GM19324 (cell line): ENCODE results near the gene LRRC9.
A peak's percentile ranks its signal among the peaks of the same experiment; 100 is the strongest.
"Not testable (repeated sequence)": the region's sequence is repeated elsewhere in the genome, so short reads cannot be mapped to it uniquely, and the experiment has no call there.

ENCODE experiments used
- ATAC-seq: cut with Tn5 transposase; IDR thresholded peaks from one replicate; pipeline ENCODE4 v1.9.1; 2021; ENCODE audit warnings: mild to moderate bottlenecking, moderate library complexity; ENCODE audit not compliant: unreplicated experiment, low FRiP score

The LRRC9 gene

DNA sequence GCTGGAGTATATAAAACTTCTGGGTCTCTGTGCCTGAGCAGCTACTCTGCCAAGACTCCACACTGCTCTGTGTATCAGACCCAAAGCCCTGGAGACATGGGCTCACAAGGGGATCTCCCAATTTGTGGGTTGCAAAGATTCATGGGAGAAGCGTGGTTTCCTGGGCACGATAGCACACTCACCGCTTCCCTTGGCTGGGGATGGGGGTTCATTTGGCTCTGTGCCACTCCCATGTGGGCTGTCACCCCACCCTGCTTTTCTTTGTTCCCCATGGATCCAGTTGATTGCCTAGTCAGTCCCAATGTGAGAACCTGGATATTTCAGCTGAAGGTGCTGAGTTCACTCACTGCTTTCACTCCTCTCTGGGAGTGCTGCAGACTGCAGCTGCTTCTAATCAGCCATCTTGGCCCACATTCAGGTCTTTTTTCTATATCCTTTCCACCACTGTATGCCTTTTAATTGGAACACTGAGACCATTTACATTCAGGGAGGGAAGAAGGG lies 131.8 kb downstream of the LRRC9 start:
- ATAC-seq = no peak

DNA sequence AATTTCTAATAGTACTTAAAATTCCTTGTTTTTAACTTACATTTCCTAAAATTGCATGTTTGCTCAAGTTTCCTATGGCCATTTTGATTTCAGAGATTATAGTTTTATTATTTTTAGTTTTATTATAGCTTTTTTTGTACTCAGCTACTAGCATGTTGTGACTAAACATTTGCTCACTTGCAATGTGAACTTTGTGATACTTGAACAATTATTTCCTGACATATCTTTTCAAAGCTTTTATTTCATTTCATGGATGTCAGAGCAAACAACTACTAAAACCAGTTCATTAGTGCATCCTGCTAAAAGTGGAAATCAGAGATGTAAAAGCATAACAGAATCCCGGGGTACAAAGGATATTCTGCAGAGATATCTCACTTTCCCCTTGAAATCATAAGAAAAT lies 138.1 kb downstream of the LRRC9 start:
- no peak for ATAC-seq

DNA sequence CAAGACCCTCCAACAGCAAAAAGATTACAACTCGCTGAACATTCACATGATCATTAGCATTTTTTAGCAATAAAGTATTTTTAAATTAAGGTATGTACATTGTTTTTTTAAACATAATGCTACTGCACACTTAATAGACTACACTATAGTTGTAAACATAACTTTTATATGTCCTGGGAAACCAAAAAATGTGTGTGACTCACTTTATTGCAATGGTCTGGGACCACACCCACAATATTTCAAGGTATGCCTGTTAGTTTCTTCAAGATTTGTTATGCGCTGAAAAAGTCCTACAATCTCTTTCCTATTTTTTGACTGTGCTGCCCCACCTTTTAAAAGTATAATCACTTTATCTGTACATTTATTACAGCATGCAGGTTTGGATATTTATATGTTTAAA lies 141.4 kb downstream of the LRRC9 start:
- ATAC-seq = no peak

DNA sequence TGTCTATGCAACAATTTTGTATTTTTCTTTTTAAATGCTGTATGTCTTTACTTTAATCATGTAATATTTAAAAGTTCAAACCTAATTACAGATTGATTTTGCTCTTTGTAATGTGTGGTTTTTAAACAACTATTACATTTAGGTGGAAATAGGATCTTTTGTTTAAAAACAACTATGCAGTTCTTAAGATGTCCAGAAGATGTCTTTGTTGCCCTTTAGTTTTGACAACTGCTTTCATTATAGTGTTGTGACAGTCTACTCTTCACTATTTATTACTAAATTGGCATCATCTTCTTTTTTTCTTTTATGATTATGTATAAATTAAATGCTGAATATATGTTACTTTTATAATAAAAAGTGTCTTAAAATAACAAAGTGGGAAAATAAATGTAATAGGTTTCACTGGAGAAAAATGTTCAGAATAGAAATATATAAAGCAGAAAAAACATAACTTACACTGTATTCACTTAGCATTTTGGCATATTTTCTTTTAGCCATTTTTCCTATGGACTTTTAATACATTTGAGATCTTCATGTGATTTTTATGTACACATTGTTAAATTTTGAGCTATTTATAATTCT lies 144.6 kb downstream of the LRRC9 start:
- ATAC-seq = no peak

DNA sequence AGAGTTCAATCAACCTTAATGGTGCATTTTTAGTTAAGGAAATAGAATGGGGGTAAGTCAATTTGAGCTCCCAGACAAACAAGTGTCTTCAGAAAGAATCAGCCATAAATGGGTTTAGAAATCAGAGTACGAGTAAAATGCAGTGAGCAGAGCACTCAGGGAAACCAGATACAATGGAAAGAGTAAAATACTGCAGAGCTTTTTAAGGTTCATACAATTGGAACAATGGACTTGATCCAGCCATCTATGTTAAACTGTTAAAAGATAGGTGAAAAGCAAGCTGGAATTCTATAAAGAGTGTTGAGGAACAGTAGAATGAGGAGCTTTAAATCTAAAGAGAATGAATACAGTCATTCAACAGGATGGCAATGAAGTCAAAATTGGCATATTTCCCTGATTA lies 147.9 kb downstream of the LRRC9 start:
- no peak for ATAC-seq

DNA sequence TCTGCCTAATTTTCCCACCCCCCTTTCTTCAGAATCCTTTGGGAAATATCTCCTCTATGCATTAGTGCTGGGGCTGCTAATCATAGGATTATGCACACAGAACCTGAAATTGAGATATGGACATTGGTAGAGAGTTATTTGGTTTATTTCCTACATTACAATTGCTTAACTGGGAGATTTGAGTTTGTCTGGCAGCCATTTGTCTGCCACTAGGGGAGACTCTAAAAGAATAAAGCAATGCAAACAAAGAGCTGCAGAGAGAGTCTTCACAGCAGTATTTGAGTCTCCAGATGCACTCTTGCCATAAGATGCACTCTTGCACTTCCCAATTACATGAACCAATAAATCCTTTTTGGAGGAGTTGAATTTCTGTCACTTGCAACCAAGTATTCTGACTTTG lies 159.8 kb downstream of the LRRC9 start:
- no peak for ATAC-seq

DNA sequence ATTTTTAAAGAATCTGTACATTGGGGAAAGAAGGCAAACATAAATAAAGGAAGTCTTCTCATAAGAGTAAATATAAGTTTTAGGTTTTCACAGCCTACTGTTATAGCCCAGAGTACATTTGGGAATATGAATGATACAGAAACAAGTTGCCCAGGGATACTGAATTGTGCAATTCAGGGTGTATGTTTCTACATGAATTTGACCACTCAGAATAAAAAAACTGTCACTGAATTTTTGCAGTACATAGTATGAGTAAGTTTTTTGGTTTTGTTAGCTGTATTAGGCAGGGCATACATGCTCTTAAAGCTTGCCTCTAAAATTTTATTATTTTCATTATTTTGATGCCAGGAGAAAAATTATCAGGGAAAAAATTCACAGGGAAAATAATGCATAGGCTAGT lies 165.1 kb downstream of the LRRC9 start:
- no peak for ATAC-seq

DNA sequence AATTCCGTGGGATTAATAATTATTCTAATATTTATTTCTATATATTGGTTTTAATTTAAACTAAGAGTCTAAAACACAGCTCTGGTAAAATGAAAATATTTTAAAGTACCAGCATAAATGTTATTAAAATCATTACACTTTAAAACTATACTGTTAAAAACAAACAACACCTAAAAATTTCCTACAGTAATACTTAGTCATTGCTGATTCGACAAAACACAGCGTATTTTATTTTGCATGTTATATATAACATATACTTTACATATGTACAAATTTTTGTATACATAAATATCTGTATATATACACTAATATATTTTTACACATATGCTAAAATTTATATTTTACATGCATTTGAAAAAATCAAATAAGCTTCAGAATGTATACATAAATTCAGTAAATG lies 165.7 kb downstream of the LRRC9 start:
- ATAC-seq = no peak

DNA sequence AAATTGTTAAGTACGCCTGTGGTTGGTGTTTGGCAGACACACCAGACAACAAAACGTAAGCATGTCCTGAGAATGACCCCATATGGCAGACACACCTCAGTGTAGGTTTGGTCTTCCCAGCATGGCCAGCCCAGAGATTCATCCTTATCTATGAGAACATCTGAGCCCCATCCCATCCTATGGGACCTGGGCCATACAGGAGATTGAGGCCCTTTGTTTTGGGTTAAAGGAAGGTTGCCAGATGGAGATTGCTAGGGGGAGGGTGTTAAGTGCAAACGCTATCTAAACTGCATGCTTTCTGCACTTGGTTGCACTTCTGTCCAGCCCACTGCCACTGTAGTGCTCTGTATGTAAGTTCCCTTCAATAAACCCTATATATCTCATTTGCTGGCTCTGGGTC lies 167.7 kb downstream of the LRRC9 start:
- ATAC-seq = no peak

DNA sequence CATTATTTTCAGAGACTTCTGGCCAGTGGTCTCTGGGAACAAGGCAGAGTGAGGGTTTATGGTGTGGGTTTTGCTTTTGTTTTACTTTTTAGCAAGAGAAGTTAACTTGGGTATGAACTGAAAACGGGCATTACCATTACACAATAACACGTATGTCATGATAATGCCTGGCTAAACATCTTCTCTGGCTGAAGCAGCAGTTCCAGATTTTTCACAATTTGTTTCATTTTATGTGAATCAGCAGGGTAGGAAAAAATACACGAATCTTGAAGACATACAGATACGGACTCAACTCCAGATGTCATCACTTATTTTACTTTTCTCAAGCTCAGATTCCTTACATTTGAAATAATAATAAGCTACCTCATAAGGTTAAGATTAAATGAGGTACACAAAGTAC lies 169.3 kb downstream of the LRRC9 start:
- no peak for ATAC-seq

DNA sequence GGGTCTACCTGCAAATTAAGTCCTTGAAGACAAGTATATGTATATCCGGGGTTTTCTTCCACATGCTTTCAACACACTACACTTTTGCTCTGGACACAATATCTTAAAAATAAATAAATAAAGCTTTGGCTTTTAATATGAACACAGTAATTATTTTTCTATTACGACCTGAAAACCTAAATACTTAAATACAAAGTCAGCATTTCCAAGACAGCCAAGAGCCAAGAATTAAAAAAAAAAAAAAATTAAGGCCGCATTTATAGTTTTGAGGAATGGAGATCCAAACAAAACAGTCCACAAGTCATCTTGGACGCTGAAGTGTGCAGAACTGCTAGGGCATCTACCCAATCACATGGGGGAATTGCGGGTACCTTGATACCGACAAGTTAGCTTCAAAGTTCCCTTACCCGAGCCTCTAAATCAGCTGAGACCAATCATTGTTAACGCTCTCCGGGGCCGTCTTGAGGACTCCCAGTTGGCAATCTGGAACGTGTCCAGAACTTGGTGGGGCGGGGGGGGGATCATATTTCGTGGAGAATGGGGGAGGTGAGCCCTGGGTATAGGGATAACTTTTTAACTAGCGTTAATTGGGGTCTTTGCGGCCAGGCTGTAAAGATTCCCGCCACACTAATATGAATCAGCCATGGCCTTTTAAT lies 171.0 kb downstream of the LRRC9 start:
- no peak for ATAC-seq

DNA sequence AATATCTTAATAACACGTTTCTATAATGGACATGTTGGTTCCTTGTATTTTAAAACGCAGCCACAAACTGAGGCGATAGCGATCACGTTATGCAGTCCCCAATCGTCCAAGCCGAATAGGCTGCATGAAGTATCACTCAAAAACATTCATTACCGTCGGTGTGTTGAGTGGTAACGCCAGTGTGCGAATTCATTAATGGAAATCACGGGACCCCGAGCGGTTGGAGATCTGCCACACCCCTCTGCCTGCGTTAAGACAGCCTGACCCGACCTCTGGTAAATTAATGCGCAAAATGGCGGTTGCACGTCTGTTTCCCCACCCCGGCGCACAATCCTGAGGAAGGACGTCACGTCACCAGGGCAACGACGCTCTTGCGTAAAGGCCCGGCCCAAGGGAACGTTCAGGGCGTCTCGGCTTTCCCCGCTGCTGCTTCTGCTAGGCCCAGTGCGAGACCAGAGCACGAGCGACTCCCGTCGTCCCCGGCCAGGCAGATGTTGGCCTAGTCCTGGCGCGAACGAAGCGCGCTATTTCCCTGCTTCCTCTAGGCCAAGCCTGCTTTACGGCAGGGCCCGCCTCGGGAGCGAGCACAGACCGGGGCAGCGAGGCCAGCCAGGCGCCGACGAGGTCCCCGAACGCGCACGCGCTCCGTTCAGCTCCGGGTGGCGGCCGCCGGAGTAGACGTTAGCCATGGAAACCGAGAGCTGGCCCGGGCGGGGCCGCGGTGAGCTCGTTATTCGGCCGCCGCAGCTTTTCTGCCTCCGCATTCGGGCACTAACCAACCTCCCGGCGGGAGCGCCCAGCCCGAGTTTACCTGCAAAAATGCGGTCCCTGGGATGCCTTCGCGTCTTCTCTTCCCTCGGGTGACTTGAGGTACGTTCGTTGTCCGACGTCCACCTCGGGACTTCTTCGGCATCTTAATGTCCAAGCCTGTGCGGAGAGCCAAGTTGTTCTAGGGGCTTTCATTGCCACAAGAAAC lies 171.9 kb downstream of the LRRC9 start, which contains the start of gene PCNX4:
TSS of gene PCNX4 (plus strand) at position 374 of the 976 bp plus-strand sequence. CDS start 15,716 bp downstream, outside the sequence.
- ATAC-seq = peak; percentile 98

DNA sequence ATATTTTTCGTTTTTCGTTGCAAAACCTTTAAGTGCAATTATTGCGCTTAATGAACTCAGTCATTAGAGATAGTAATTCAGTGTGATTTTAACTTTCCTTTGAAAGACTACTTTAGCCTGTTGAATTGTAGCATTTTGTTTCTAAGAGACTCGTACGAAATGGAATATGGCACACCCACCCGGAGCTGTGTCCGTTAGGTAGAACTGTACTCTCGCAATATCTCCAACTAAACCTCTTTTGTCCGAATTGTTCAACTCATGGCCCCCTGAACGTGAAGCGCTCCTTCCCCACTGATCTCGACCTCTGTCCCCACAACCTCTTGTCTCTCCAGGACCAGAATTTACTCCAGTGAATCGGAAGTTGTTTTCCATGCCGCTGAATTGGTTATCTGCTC lies 172.6 kb downstream of the LRRC9 start:
- ATAC-seq = no peak

DNA sequence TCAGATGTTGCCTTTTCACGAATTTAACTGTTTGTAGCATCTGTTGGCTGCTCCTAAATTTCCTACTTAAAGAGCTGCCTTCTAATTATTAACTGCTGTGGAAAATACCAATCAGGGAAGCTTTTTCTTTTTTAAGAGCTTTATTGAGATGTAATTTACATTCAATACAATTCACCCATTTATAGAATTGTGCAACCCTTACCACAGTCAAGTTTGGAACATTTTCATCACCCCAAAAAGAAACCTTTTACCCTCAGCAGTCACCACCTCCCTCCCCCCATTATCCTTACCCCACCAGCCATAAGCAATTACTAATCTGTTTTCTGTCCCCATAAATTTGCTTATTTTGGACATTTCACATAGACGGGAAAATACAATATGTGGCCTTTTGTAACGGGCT lies 173.1 kb downstream of the LRRC9 start:
- ATAC-seq = no peak

DNA sequence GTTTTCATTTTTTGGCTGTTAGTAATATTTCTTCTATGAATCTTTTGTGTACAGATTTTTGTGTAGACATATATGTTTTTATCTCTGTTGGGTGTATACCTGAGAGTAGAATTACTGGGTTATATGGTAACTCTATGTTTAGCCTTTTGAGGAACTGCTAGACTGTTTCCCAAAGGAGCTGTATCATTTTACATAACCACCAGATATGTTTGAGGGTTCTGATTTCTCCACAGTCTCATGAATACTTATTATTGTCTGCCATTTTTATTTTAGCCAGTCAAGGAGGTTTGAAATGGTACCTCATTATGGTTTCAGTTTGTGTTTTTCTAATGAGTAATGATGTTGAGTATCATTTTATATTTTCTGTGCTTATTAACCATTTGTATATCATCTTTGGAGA lies 173.7 kb downstream of the LRRC9 start:
- ATAC-seq = no peak

DNA sequence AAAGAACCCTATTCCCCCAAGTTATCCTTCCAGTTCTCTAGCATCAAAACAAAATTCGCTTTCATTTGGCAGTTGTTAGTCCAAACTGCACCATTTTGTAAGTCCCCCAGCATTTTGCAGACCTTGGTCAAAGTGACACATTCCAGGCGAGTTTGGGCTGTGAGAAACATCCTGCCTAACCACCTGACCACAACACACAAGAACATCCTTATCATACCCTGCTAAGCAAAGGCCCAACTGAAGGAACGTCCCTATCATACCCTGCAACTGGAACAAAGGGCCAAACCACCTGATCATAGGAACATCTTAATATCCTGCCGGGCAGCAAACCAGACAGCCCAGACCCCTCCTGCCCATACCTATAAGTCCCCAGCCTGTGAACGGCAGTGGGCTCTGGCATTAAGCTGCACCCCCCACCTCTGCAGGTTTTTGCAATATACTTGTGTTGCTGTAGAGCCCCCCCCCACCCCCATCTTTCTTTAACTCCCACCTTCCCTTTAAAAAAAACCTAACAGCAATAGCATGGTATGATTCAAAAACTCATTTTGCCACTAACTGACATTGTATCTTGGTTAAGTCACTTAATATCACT lies 174.5 kb downstream of the LRRC9 start:
- no peak for ATAC-seq

DNA sequence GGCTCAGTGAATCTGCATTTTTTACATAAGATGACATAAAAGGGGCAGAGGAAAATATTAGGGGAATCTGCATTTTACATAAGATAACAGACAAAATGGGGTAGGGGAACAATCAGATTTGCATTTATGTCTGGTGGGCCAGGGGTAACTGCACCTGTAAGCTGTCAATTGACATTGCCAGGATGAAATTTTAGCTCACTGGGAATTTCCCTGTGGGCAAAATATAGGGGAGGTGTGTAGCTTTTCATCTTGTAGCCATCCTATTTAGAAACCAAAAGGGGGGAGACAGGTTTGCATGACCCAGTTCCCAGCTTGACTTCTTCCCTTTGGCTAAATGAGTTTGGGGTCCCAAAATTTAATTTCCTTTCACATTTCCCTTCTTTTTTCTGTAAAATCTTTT lies 175.3 kb downstream of the LRRC9 start:
- no peak for ATAC-seq

DNA sequence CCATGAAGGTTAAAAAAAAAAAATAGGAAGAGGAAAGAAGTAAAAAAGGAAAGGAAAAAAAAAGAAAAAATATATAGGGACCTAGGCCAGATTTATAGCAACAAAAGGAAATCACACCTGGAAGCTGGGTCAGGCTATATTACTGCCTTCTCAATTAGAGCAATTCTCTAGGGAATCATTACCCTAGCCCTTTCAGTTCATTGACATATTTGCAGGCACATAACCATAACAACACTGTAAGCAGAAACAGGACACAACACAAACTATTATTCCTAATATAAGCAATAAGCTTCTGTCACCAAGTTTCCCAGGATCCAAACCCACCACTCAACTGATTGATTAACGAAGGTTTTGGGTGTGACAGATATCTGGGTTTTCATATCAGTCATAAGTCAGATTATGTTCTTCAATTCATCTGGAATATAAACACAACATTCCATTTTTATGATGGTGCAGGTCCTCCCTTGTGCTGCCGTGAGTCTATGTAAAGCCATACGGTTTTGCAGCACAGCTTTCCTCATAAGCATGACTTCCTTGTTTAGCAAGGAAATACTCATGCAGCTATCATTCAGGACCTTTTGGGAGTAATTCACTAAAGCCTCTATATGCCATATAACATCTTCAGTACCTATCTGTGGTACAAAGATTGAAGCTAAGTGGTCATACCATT lies 176.0 kb downstream of the LRRC9 start:
- ATAC-seq = no peak

DNA sequence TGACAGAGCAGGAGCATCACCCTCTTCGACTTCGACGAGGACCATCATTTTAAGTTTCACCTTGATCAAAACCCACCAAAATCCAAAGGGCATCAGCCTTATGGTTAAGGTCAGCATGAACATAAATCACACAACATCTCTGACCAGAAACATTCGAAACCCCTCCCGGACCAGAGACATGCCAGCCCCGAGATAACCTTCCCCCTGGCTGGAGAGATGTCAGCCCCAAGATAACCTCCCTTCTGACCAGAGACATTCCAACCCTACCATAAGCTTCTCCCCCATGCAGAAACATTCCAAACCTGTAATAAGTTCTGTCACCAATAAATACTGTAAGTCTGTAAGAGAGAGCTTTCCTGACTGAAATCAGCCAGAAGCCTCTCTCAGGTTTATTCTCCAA lies 178.0 kb downstream of the LRRC9 start:
- no peak for ATAC-seq

DNA sequence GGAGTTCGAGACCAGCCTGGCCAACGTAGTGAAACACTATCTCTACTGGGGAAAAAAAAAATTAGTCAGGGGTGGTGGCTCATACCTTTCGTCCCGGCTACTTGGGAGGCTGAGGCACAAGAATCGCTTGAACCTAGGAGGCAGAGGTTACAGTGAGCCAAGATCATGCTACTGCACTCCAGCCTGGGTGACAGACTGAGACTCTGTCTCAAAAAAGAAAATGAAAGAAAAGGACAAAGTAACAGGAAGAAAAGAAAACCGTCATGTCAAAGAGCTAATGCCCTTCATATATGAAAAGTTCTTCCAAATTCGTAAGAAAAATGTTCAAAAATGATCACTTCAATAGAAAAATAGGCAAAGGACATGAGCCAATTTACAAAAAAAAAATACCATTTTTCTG lies 179.9 kb downstream of the LRRC9 start:
- not testable (repeated sequence) for ATAC-seq
